GM19193 (cell line): ENCODE measurements around the gene FOSL1.
A peak's percentile ranks its signal among the peaks of the same experiment; 100 is the strongest.

Experiments used
- POLR2A ChIP-seq: IDR thresholded peaks from 4 replicates; pipeline ENCODE4 v1.6.1; 2011; ENCODE audit not compliant: insufficient read depth, insufficient read length; ENCODE audit errors: extremely low read depth

Gene FOSL1

GRCh38 chr11:65867284-65868071 is 32.7 kb downstream of the FOSL1 start:
- TF ChIP-seq POLR2A = no peak

GRCh38 chr11:65866509-65867283 is 33.5 kb downstream of the FOSL1 start:
- no peak for TF ChIP-seq POLR2A

DNA sequence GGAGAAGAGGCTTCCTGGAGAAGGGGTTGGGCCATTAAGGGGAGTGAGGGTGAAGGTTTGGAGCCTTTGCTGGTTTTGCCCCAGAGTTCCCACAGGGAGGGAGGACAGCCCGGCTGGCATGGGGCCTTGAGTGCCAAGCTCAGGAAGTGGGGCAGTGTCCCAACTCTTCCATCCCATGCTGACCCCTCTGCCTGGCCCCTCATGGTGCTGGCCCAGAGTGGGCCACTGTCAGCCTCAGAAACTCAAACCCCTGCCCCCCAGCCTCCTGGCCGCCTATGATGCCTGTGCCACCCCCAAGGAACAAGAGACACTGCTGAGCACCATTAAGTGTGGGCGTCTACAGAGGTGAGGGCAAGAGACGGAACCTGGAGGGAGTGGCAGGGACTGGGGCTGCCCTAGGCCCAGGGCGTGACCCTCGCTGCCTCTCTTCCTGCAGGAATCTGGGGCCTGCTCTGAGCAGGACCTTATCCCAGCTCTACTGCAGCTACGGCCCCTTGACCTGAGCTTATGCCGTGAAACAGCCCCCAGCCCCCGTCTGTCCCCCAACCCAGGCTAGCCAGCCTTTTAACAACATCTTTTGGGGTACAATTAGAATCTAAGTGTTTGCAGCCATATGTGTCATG is 34.5 kb downstream of the FOSL1 start:
- no peak for TF ChIP-seq POLR2A

- TF ChIP-seq POLR2A = no peak
These were observed 35.3 kb downstream of the FOSL1 start for GRCh38 chr11:65864706-65865471.

GRCh38 chr11:65863889-65864705 is 36.1 kb downstream of the FOSL1 start:
- peak; percentile 21 for TF ChIP-seq POLR2A

DNA sequence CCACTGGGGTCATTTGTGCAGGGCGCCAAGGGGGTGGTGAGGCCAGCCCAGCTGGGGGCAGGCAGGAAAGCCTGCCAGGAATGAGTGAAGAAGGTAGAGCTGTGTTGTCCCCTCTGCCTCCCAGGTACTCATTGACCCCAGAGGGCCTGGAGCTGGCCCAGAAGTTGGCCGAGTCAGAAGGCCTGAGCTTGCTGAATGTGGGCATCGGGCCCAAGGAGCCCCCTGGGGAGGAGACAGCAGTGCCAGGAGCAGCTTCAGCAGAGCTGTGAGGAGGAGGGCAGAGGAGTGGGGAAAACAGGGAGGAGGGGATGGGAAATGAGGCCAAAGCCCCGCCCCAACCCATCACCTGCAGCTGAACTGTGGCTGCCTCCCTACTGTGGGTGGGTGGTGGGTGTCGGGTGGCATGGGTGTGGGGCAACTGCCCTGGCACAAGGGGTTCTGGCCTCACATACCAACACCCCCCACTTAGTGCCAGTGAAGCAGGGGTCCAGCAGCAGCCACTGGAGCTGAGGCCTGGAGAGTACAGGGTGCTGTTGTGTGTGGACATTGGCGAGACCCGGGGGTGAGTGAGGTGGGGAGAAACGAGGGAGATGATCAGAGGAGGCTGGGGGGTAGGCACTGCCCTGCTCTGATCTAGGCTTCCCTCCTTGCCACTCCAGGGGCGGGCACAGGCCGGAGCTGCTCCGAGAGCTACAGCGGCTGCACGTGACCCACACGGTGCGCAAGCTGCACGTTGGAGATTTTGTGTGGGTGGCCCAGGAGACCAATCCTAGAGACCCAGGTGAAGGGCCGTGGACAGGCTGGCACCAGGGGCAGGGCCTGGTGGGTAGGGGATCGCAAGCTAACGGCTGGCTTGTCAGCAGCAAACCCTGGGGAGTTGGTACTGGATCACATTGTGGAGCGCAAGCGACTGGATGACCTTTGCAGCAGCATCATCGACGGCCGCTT is 37.0 kb downstream of the FOSL1 start:
- no peak for TF ChIP-seq POLR2A

GRCh38 chr11:65862191-65862735 is 37.9 kb downstream of the FOSL1 start:
- no peak for TF ChIP-seq POLR2A

DNA sequence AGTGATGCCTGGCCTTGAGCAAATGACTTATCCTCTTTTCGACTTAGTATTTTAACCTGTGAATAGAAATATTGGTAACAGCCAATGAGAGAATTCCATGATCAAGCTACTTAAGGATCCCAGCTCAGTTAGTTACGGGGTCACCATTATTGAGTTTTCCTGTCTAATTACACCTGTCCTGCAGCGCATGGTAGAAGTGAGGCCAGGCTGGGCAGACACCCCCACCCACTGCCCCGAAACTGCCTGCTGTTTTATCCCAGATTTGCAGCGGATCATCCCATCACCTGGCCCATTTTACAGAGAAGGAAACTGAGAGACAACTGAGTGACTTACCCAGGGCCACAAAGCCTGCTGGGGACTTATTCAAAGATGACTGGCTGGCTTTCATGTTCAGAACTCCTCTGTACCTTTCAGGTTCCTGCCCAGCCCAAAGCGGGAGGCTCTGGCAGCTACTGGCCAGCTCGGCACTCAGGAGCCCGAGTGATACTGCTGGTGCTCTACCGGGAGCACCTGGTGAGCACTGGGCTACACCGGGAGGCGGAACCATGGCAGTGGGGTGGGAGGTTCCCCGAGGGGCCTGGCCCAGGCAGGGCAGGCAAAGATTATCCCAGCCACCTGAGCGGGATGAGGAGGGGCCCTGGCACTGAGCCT is 38.5 kb downstream of the FOSL1 start:
- no peak for TF ChIP-seq POLR2A

GRCh38 chr11:65861165-65861505 is 39.1 kb downstream of the FOSL1 start:
- TF ChIP-seq POLR2A = no peak

GRCh38 chr11:65860278-65861164 is 39.7 kb downstream of the FOSL1 start, which contains the start of gene MUS81:
TSS of gene MUS81 (plus strand) at chr11:65860433. CDS start at chr11:65860754, 321 bp downstream.
- TF ChIP-seq POLR2A = peak; percentile 80

GRCh38 chr11:65859812-65860277 is 40.3 kb downstream of the FOSL1 start:
- no peak for TF ChIP-seq POLR2A
